Panc1 (cell line): ENCODE measurements around the gene GRIN2C. TPM values are rescaled to one million over a fixed set of nuclear protein-coding genes. Genes with fewer than 3 reads are reported as not detected.

Source experiments
- ATAC-seq: fragments of 200-7000 bp; cut with Tn5 transposase; 2 replicates; pipeline ENCODE4 v1.9.1; 2020; ENCODE audit warnings: mild to moderate bottlenecking, moderate library complexity
- BruUV-seq: library from RNA; stranded (reverse); fragments of 400-500 nt; replicated peaks from 2 replicates; lab custom pipeline; 2021; lab: Mats Ljungman, UMichigan
- CTCF ChIA-PET: fragments of 300-600 bp; sonication (Branson Sonifier 250); formaldehyde crosslinking; loops from one replicate; lab custom pipeline; 2022; ENCODE audit warnings: antibody characterized with exemption; lab: Charles Lee
- POLR2A ChIA-PET: fragments of 300-600 bp; sonication (Branson Sonifier 250); formaldehyde crosslinking; loops from one replicate; lab custom pipeline; 2022; ENCODE audit warnings: antibody characterized with exemption; lab: Charles Lee
- DNase-seq: peaks from one replicate; pipeline ENCODE4 v3.0.0-alpha.2; 2010; ENCODE audit warnings: low read depth, low spot score
- H3K27ac ChIP-seq: 2 replicates; pipeline ENCODE4 v1.5.1; 2011; ENCODE audit warnings: mild to moderate bottlenecking, low read length, inconsistent platforms
- H3K27me3 ChIP-seq: fragments of 200-500 bp; sonication (Bioruptor generic); 2 replicates; pipeline ENCODE4 v1.6.0; 2014; ENCODE audit warnings: low read length, inconsistent platforms; ENCODE audit not compliant: control insufficient read depth, insufficient read depth
- H3K36me3 ChIP-seq: fragments of 200-500 bp; sonication (Bioruptor generic); 2 replicates; pipeline ENCODE4 v1.5.1; 2014; ENCODE audit warnings: inconsistent platforms, mild to moderate bottlenecking, low read length, moderate library complexity; ENCODE audit not compliant: control insufficient read depth, insufficient read depth
- H3K4me1 ChIP-seq: 2 replicates; pipeline ENCODE4 v1.5.1; 2011; ENCODE audit warnings: inconsistent platforms, mild to moderate bottlenecking, low read length, moderate library complexity; ENCODE audit not compliant: control insufficient read depth, insufficient read depth
- H3K4me3 ChIP-seq, 2 experiments: 2 replicates each; pipeline ENCODE4 v1.5.1; 2011 to 2012; ENCODE audit warnings: low read depth in 2 of 2, low read length in 2 of 2, mild to moderate bottlenecking in 2 of 2, inconsistent platforms in 1 of 2, moderate library complexity in 1 of 2
- H3K9me3 ChIP-seq: fragments of 200-500 bp; sonication (Bioruptor generic); 2 replicates; pipeline ENCODE4 v1.5.1; 2014; ENCODE audit warnings: low read depth, mild to moderate bottlenecking, inconsistent platforms, low read length, moderate library complexity; ENCODE audit not compliant: control insufficient read depth, insufficient read depth
- POLR2AphosphoS5 ChIP-seq: IDR thresholded peaks from 2 replicates; pipeline ENCODE4 v1.6.1; 2012; ENCODE audit warnings: mild to moderate bottlenecking, low read depth, low read length, moderate library complexity
- SIN3A ChIP-seq: IDR thresholded peaks from 2 replicates; pipeline ENCODE4 v1.6.1; 2012; ENCODE audit warnings: low read depth, mild to moderate bottlenecking, low read length, moderate library complexity, borderline replicate concordance; ENCODE audit not compliant: insufficient read depth
- TCF7L2 ChIP-seq: IDR thresholded peaks from 2 replicates; pipeline ENCODE4 v1.6.1; 2011; ENCODE audit warnings: mild to moderate bottlenecking, low read depth, low read length, inconsistent platforms
- in situ Hi-C: cut with HindIII; loops from 2 replicates; pipeline ENCODE4 v1.10.0; 2016; ENCODE audit warnings: low sequenced_read_pairs, low pct_unique_long_range_greater_than_20kb
- intact Hi-C: fragments of 100-400 bp; cut with micrococcal nuclease; formaldehyde crosslinking; loops from one replicate; pipeline ENCODE4 v1.10.0; 2022; ENCODE audit not compliant: unreplicated experiment
- total RNA-seq: library from RNA; stranded (reverse); gene quantifications from one replicate; pipeline ENCODE4 v1.2.1, GENCODE V29; 2021; ENCODE audit not compliant: unreplicated experiment
- TF ChIP-seq, protein P1 (sequence below): fragments of 450-650 bp; IDR thresholded peaks from 2 replicates; pipeline ENCODE4 v1.5.1; 2017; ENCODE audit warnings: mild to moderate bottlenecking
- TF ChIP-seq, protein P2 (sequence below), 2 experiments: IDR thresholded peaks; 2 replicates each; pipeline ENCODE4 v1.6.1; 2011 to 2012; ENCODE audit warnings: low read depth in 2 of 2, control low read depth in 1 of 2, low read length in 1 of 2, mild to moderate bottlenecking in 1 of 2, moderate library complexity in 1 of 2; ENCODE audit not compliant: insufficient read depth in 1 of 2

Gene GRIN2C
- total RNA-seq, 1 experiment from 2014 or later = 0.10 TPM

GRCh38 chr17:74868251-74868907 lies 8.7 kb upstream of the GRIN2C start:
- H3K9me3 ChIP-seq = no peaks in the 10 kb centered on the region
- peaks cover 4% of the 10 kb centered on the region for H3K4me1 ChIP-seq
- no peak for TF ChIP-seq SIN3A
- TF ChIP-seq, protein P1, sequence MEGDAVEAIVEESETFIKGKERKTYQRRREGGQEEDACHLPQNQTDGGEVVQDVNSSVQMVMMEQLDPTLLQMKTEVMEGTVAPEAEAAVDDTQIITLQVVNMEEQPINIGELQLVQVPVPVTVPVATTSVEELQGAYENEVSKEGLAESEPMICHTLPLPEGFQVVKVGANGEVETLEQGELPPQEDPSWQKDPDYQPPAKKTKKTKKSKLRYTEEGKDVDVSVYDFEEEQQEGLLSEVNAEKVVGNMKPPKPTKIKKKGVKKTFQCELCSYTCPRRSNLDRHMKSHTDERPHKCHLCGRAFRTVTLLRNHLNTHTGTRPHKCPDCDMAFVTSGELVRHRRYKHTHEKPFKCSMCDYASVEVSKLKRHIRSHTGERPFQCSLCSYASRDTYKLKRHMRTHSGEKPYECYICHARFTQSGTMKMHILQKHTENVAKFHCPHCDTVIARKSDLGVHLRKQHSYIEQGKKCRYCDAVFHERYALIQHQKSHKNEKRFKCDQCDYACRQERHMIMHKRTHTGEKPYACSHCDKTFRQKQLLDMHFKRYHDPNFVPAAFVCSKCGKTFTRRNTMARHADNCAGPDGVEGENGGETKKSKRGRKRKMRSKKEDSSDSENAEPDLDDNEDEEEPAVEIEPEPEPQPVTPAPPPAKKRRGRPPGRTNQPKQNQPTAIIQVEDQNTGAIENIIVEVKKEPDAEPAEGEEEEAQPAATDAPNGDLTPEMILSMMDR = no peak
- POLR2A ChIA-PET = interaction anchor here (0.6 kb wide), 2 partner anchors 14 to 229 kb away, joined by 3 to 6 read pairs; no protein-coding TSS in a partner anchor
- intact Hi-C loops = no loop called here
- in situ Hi-C loops = no loop called here
- CTCF ChIA-PET = interaction anchor here (0.5 to 1.0 kb wide), 2 partner anchors 9 to 93 kb away, joined by 3 to 4 read pairs; no protein-coding TSS in a partner anchor
- peaks cover 7% of the 10 kb centered on the region; the same call in 1 of the 2 replicates for H3K36me3 ChIP-seq
- no peak for DNase-seq
- no TSS peak for BruUV-seq
- no peak overlapping the region for H3K27ac ChIP-seq
- ATAC-seq = no peak
- H3K4me3 ChIP-seq = no peak overlapping the region
- H3K27me3 ChIP-seq = no peaks in the 10 kb centered on the region

DNA sequence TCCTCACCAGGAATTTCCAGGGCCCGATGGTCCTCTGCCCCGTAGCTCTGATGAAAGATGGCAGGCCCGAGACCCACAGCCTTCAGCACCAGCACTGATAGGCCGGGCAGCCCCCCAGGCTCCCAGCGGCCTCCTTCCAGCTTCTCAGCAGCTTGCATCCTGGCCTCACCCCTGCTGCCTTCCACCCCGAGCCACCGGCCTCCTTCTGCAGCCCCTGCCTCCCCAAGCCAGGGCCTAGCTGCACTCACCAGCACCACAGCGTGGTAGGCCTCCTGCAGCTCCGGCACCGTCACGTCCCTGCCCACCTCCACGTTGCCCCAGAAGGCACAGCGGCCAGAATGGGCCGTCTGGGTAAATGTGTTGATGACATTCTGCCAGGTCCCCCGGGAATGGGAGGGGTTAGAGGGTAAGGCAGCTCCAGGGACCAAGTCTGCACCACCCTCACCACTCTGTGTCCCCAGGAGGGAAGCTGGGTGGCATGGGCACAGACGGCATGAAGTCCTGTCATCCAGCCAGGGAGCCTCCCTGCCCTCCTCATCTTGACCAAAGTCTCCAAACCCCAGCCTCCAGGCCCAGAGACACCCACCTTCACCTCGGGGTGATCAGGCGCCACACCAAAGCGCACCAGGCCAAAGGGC lies 6.6 kb upstream of the GRIN2C start:
- no peak overlapping the region for H3K27ac ChIP-seq
- H3K9me3 ChIP-seq = no peaks in the 10 kb centered on the region
- peaks cover 11% of the 10 kb centered on the region for H3K4me1 ChIP-seq
- peaks cover 2% of the 10 kb centered on the region; the same call in 1 of the 2 replicates for H3K27me3 ChIP-seq
- in situ Hi-C loops (no loop called here), intact Hi-C loops (no loop called here)
- no peak for TF ChIP-seq POLR2AphosphoS5
- no peak for TF ChIP-seq SIN3A
- TF ChIP-seq TCF7L2 = no peak
- TF ChIP-seq, protein P2, sequence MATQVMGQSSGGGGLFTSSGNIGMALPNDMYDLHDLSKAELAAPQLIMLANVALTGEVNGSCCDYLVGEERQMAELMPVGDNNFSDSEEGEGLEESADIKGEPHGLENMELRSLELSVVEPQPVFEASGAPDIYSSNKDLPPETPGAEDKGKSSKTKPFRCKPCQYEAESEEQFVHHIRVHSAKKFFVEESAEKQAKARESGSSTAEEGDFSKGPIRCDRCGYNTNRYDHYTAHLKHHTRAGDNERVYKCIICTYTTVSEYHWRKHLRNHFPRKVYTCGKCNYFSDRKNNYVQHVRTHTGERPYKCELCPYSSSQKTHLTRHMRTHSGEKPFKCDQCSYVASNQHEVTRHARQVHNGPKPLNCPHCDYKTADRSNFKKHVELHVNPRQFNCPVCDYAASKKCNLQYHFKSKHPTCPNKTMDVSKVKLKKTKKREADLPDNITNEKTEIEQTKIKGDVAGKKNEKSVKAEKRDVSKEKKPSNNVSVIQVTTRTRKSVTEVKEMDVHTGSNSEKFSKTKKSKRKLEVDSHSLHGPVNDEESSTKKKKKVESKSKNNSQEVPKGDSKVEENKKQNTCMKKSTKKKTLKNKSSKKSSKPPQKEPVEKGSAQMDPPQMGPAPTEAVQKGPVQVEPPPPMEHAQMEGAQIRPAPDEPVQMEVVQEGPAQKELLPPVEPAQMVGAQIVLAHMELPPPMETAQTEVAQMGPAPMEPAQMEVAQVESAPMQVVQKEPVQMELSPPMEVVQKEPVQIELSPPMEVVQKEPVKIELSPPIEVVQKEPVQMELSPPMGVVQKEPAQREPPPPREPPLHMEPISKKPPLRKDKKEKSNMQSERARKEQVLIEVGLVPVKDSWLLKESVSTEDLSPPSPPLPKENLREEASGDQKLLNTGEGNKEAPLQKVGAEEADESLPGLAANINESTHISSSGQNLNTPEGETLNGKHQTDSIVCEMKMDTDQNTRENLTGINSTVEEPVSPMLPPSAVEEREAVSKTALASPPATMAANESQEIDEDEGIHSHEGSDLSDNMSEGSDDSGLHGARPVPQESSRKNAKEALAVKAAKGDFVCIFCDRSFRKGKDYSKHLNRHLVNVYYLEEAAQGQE (IDR thresholded peaks at IDR 0.05; ENCODE audit: insufficient read depth in 1 of 2, low read depth in 2 of 2, low read length in 1 of 2) = no peak
- TF ChIP-seq, protein P1 = no peak
- BruUV-seq = no TSS peak
- H3K4me3 ChIP-seq = no peak overlapping the region
- H3K36me3 ChIP-seq = no peaks in the 10 kb centered on the region
- POLR2A ChIA-PET = interaction anchor here (0.5 to 0.6 kb wide), 2 partner anchors 11 to 243 kb away, joined by 3 to 11 read pairs; partner anchors contain the start of gene ARMC7
- DNase-seq (no peak), ATAC-seq (no peak)
- CTCF ChIA-PET = interaction anchor here (0.9 to 2.4 kb wide), 5 partner anchors 23 to 122 kb away, joined by 3 to 15 read pairs (median 7); no protein-coding TSS in a partner anchor
